H9 (cell line): ENCODE measurements around the gene BIRC6. TPM values are rescaled to one million over a fixed set of nuclear protein-coding genes. Genes with fewer than 3 reads are reported as not detected.

Experiments used
- DNase-seq: peaks from one replicate; pipeline ENCODE4 v3.0.0-alpha.2; 2017
- H2AFZ ChIP-seq: one replicate; pipeline ENCODE4 v1.6.1; 2013; ENCODE audit warnings: mild to moderate bottlenecking, low read length, control low read depth, moderate library complexity
- H2AK5ac ChIP-seq: 2 replicates; pipeline ENCODE4 v1.6.1; 2013; ENCODE audit warnings: low read length, control low read depth, mixed read lengths; ENCODE audit not compliant: insufficient read length
- H2BK120ac ChIP-seq: one replicate; pipeline ENCODE4 v1.6.1; 2013; ENCODE audit warnings: low read depth, mild to moderate bottlenecking, low read length, control low read depth, inconsistent platforms; ENCODE audit not compliant: poor library complexity, severe bottlenecking
- H2BK12ac ChIP-seq: 2 replicates; pipeline ENCODE4 v1.6.1; 2013; ENCODE audit warnings: low read length, control low read depth, mixed read lengths, low read depth; ENCODE audit not compliant: insufficient read length
- H2BK15ac ChIP-seq: 2 replicates; pipeline ENCODE4 v1.6.1; 2013; ENCODE audit warnings: low read depth, low read length, control low read depth
- H2BK20ac ChIP-seq: one replicate; pipeline ENCODE4 v1.6.1; 2013; ENCODE audit warnings: low read depth, mild to moderate bottlenecking, low read length, control low read depth, inconsistent platforms; ENCODE audit not compliant: poor library complexity, severe bottlenecking
- H2BK5ac ChIP-seq: 2 replicates; pipeline ENCODE4 v1.6.1; 2013; ENCODE audit warnings: low read length, control low read depth, mixed read lengths; ENCODE audit not compliant: insufficient read length
- H3K14ac ChIP-seq: 2 replicates; pipeline ENCODE4 v1.6.1; 2013; ENCODE audit warnings: low read length, control low read depth; ENCODE audit not compliant: insufficient read depth
- H3K18ac ChIP-seq: 2 replicates; pipeline ENCODE4 v1.6.1; 2013; ENCODE audit warnings: low read depth, mild to moderate bottlenecking, mixed read lengths, low read length, control low read depth; ENCODE audit not compliant: insufficient read length
- H3K23ac ChIP-seq: 2 replicates; pipeline ENCODE4 v1.6.1; 2013; ENCODE audit warnings: low read length, control low read depth, mixed read lengths, low read depth; ENCODE audit not compliant: insufficient read length
- H3K23me2 ChIP-seq: 2 replicates; pipeline ENCODE4 v1.6.1; 2013; ENCODE audit warnings: low read depth, mild to moderate bottlenecking, mixed read lengths, low read length, control low read depth; ENCODE audit not compliant: insufficient read length, poor library complexity, severe bottlenecking
- H3K27ac ChIP-seq: 2 replicates; pipeline ENCODE4 v1.5.1; 2013; ENCODE audit warnings: low read length, control low read depth, mixed read lengths, low read depth; ENCODE audit not compliant: insufficient read length
- H3K27me3 ChIP-seq: 2 replicates; pipeline ENCODE4 v1.6.1; 2013; ENCODE audit warnings: low read length, control low read depth, inconsistent platforms; ENCODE audit not compliant: insufficient read depth
- H3K4ac ChIP-seq: 2 replicates; pipeline ENCODE4 v1.6.1; 2013; ENCODE audit warnings: low read depth, mild to moderate bottlenecking, control low read depth, inconsistent platforms, low read length, moderate library complexity
- H3K4me1 ChIP-seq: 2 replicates; pipeline ENCODE4 v1.6.1; 2013; ENCODE audit warnings: low read length, control low read depth, inconsistent platforms; ENCODE audit not compliant: insufficient read depth
- H3K4me2 ChIP-seq: 2 replicates; pipeline ENCODE4 v1.6.1; 2013; ENCODE audit warnings: low read length, control low read depth, mixed read lengths; ENCODE audit not compliant: insufficient read length, insufficient read depth
- H3K56ac ChIP-seq: 2 replicates; pipeline ENCODE4 v1.6.1; 2013; ENCODE audit warnings: low read depth, mild to moderate bottlenecking, mixed read lengths, low read length, control low read depth; ENCODE audit not compliant: insufficient read length
- H3K79me1 ChIP-seq: 2 replicates; pipeline ENCODE4 v1.6.1; 2013; ENCODE audit warnings: low read depth, mild to moderate bottlenecking, moderate library complexity, low read length, control low read depth, inconsistent platforms; ENCODE audit not compliant: insufficient read depth, poor library complexity, severe bottlenecking
- H3K79me2 ChIP-seq: 2 replicates; pipeline ENCODE4 v1.6.1; 2013; ENCODE audit warnings: low read length, control low read depth, inconsistent platforms; ENCODE audit not compliant: insufficient read depth
- H3K9ac ChIP-seq: 2 replicates; pipeline ENCODE4 v1.6.1; 2013; ENCODE audit warnings: low read length, control low read depth, mixed read lengths; ENCODE audit not compliant: insufficient read length; ENCODE audit errors: extremely low read depth
- H3K9me3 ChIP-seq: one replicate; pipeline ENCODE4 v1.6.1; 2013; ENCODE audit warnings: low read depth, low read length, inconsistent platforms; ENCODE audit not compliant: control insufficient read depth
- H3T11ph ChIP-seq: one replicate; pipeline ENCODE4 v1.6.1; 2013; ENCODE audit warnings: mild to moderate bottlenecking, low read length, control low read depth, inconsistent platforms
- H4K20me1 ChIP-seq: one replicate; pipeline ENCODE4 v1.6.1; 2013; ENCODE audit not compliant: control insufficient read depth, insufficient read length, insufficient read depth
- H4K5ac ChIP-seq: 2 replicates; pipeline ENCODE4 v1.6.1; 2013; ENCODE audit warnings: low read depth, mild to moderate bottlenecking, mixed read lengths, low read length, control low read depth; ENCODE audit not compliant: insufficient read length
- H4K8ac ChIP-seq: replicated peaks from 2 replicates; pipeline ENCODE4 v1.6.1; 2013; ENCODE audit warnings: low read length, control low read depth, mixed read lengths, low read depth; ENCODE audit not compliant: insufficient read length
- H4K91ac ChIP-seq: 2 replicates; pipeline ENCODE4 v1.6.1; 2013; ENCODE audit warnings: low read depth, mild to moderate bottlenecking, moderate library complexity, mixed read lengths, low read length, control low read depth; ENCODE audit not compliant: insufficient read length
- H3K27ac Mint-ChIP-seq, 3 experiments: 2 replicates in 2 of 3; 3 replicates in 1 of 3; pipeline ENCODE4 v1.8.0; 2020 to 2021; ENCODE audit warnings: mixed read lengths in 3 of 3, mild to moderate bottlenecking in 1 of 3, moderate library complexity in 1 of 3
- H3K27me3 Mint-ChIP-seq: 2 replicates; pipeline ENCODE4 v1.8.0; 2021; ENCODE audit warnings: low read depth, mild to moderate bottlenecking, moderate library complexity, mixed read lengths
- H3K36me3 Mint-ChIP-seq, 3 experiments: 2 replicates in 2 of 3; 3 replicates in 1 of 3; pipeline ENCODE4 v1.8.0; 2020 to 2021; ENCODE audit warnings: low read depth in 3 of 3, mixed read lengths in 3 of 3; ENCODE audit not compliant: insufficient read depth in 1 of 3
- H3K4me1 Mint-ChIP-seq, 2 experiments: 2 replicates each; pipeline ENCODE4 v1.8.0; 2020; ENCODE audit warnings: mixed read lengths in 2 of 2
- H3K4me3 Mint-ChIP-seq, 2 experiments: 2 replicates in 1 of 2; 3 replicates in 1 of 2; pipeline ENCODE4 v1.8.0; 2020 to 2021; ENCODE audit warnings: mild to moderate bottlenecking in 2 of 2, mixed read lengths in 2 of 2, moderate library complexity in 1 of 2
- H3K9me3 Mint-ChIP-seq, 2 experiments: 2 replicates in 1 of 2; 3 replicates in 1 of 2; pipeline ENCODE4 v1.8.0; 2020; ENCODE audit warnings: mild to moderate bottlenecking in 2 of 2, mixed read lengths in 2 of 2, moderate library complexity in 1 of 2
- CTCF ChIP-seq: fragments of 200-600 bp; sonication (generic); conservative IDR thresholded peaks from 3 replicates; pipeline ENCODE4 v1.8.0; 2021; ENCODE audit warnings: antibody characterized with exemption, mild to moderate bottlenecking
- WGBS: extraction: QIAGEN DNeasy Blood & Tissue Kit; methylation state at CpG from one replicate; pipeline ENCODE4 v1.1.7; 2013; ENCODE audit warnings: missing lambda C conversion rate, low lambda C conversion rate, mixed read lengths; ENCODE audit not compliant: insufficient read length; ENCODE audit errors: extremely low coverage; 5-methylcytosine and 5-hydroxymethylcytosine counted together
- total RNA-seq: library from RNA; stranded (reverse); gene quantifications from 2 replicates; pipeline ENCODE4 v1.2.1, GENCODE V29; 2021

BIRC6 gene
- total RNA-seq, 1 experiment from 2014 or later = 78.8 TPM

GRCh38 chr2:32366595-32366994 lies 9.8 kb downstream of the BIRC6 start:
- Mint-ChIP-seq H3K27me3 (no peaks in the 10 kb centered on the region), H3K4me3 (no peak overlapping the region), H3K27ac (no peak overlapping the region), H3K9me3 (peaks cover 0 to 2% of the 10 kb centered on the region in 2 experiments; a peak in 2 of 5 replicates), H3K36me3 (peaks cover 9 to 18% (median 10%) of the 10 kb centered on the region in 3 experiments; a peak in 6 of 7 replicates), H3K4me1 (peaks cover 7 to 10% of the 10 kb centered on the region in 2 experiments)
- Histone ChIP-seq H3T11ph (no peak overlapping the region), H2BK20ac (no peak overlapping the region), H2BK12ac (no peak overlapping the region), H4K20me1 (no peaks in the 10 kb centered on the region), H2AFZ (no peak overlapping the region), H3K56ac (no peak overlapping the region), H3K4ac (no peak overlapping the region), H3K18ac (no peak overlapping the region), H3K27me3 (no peaks in the 10 kb centered on the region), H3K27ac (no peak overlapping the region), H4K91ac (no peak overlapping the region), H4K8ac (no peak overlapping the region), H2BK15ac (no peak overlapping the region), H3K23ac (no peak overlapping the region), H3K9me3 (no peaks in the 10 kb centered on the region), H3K14ac (no peak overlapping the region), H3K4me2 (no peak overlapping the region), H3K4me1 (no peaks in the 10 kb centered on the region), H3K79me2 (peaks cover 61% of the 10 kb centered on the region; the same call in 1 of the 2 replicates), H3K23me2 (no peaks in the 10 kb centered on the region), H2BK5ac (no peak overlapping the region), H2AK5ac (no peak overlapping the region), H3K79me1 (peaks cover 7% of the 10 kb centered on the region), H2BK120ac (no peak overlapping the region), H4K5ac (no peak overlapping the region), H3K9ac (no peak overlapping the region)
- no peak for DNase-seq
- WGBS = no CpG with 5 or more reads among the region's 2 CpGs
- TF ChIP-seq CTCF = no peak
